ENCODE results near the gene ANTXR1.

The ANTXR1 gene

GRCh38 chr2:69007169-69007568 lies 5.8 kb upstream of the ANTXR1 start:
- peak; percentile 53 for DNase-seq

- DNase-seq = no peak
These were observed 5.4 kb upstream of the ANTXR1 start for GRCh38 chr2:69007603-69008002.

- DNase-seq = no peak
These were observed 2.4 kb upstream of the ANTXR1 start for GRCh38 chr2:69010437-69011194.

- DNase-seq = no peak
These were observed 1.3 kb upstream of the ANTXR1 start for GRCh38 chr2:69011611-69012157.

- peak; percentile 93 for DNase-seq
These were observed 453 bp upstream of the ANTXR1 start for GRCh38 chr2:69012310-69013141.

- DNase-seq = peak; percentile 77
These were observed 1.2 kb downstream of the ANTXR1 start for GRCh38 chr2:69013840-69014821.

GRCh38 chr2:69017080-69017479 lies 4.1 kb downstream of the ANTXR1 start:
- no peak for DNase-seq

GRCh38 chr2:69017835-69018234 lies 4.9 kb downstream of the ANTXR1 start:
- DNase-seq = no peak

- DNase-seq = no peak
These were observed 5.7 kb downstream of the ANTXR1 start for GRCh38 chr2:69018678-69019095.

- no peak for DNase-seq
These were observed 7.8 kb downstream of the ANTXR1 start for GRCh38 chr2:69020496-69021426.

GRCh38 chr2:69021727-69022126 lies 8.7 kb downstream of the ANTXR1 start:
- no peak for DNase-seq

- DNase-seq = no peak
These were observed 9.6 kb downstream of the ANTXR1 start for GRCh38 chr2:69022548-69022947.

- no peak for DNase-seq
These were observed 10.3 kb downstream of the ANTXR1 start for GRCh38 chr2:69023236-69023635.

- DNase-seq = no peak
These were observed 13.0 kb downstream of the ANTXR1 start for GRCh38 chr2:69026026-69026425.

GRCh38 chr2:69026691-69027459 lies 13.9 kb downstream of the ANTXR1 start:
- DNase-seq = no peak

GRCh38 chr2:69030800-69031428 lies 17.9 kb downstream of the ANTXR1 start:
- DNase-seq = no peak

- no peak for DNase-seq
These were observed 18.5 kb downstream of the ANTXR1 start for GRCh38 chr2:69031466-69031865.

GRCh38 chr2:69032336-69032735 lies 19.4 kb downstream of the ANTXR1 start:
- DNase-seq = peak; percentile 47

- DNase-seq = no peak
These were observed 20.6 kb downstream of the ANTXR1 start for GRCh38 chr2:69033461-69034095.

GRCh38 chr2:69034122-69034521 lies 21.1 kb downstream of the ANTXR1 start:
- DNase-seq = no peak
